SU-DHL-6 (cell line): Measurements from ENCODE around the gene PDK4.

ENCODE experiments used
- CTCF ChIP-seq: fragments of 200-600 bp; sonication (generic); IDR thresholded peaks from one replicate; pipeline ENCODE4 v1.5.1; 2017; ENCODE audit warnings: antibody characterized with exemption, mild to moderate bottlenecking, low read length, moderate library complexity; ENCODE audit not compliant: insufficient read depth, poor library complexity, severe bottlenecking
- EZH2phosphoT487 ChIP-seq: fragments of 200-600 bp; sonication (generic), shearing (Covaris generic); conservative IDR thresholded peaks from 2 replicates; pipeline ENCODE4 v1.6.1; 2018; ENCODE audit warnings: mild to moderate bottlenecking, antibody characterized with exemption, low read length, moderate library complexity, mixed read lengths

- TF ChIP-seq CTCF (no peak), EZH2phosphoT487 (no peak)
These were observed 14.9 kb upstream of the PDK4 start for GRCh38 chr7:95611224-95611623.
